Omental fat pad (tissue), 4 donors: ENCODE results near the gene SCTR. TPM values are rescaled to one million over a fixed set of nuclear protein-coding genes. Genes with fewer than 3 reads are reported as not detected.

Source experiments
- ATAC-seq: fragments of 150-250 bp; one replicate; pipeline ENCODE4 v1.9.1; 2016; ENCODE audit warnings: mild to moderate bottlenecking, moderate library complexity; ENCODE audit not compliant: low FRiP score
- DNase-seq: peaks from one replicate; pipeline ENCODE4 v3.0.0-alpha.2; 2019; ENCODE audit warnings: low spot score
- CTCF ChIP-seq, 3 donors: fragments of 450-650 bp; IDR thresholded peaks; one replicate each; pipeline ENCODE4 v1.5.1; 2016 to 2017; ENCODE audit warnings: antibody characterized with exemption in 3 of 3, mild to moderate bottlenecking in 3 of 3, moderate library complexity in 2 of 3
- total RNA-seq, 4 donors: library from RNA; depleted of rRNA; stranded (reverse); fragments of >200 nt; gene quantifications; one replicate each; pipeline ENCODE4 v1.1.0, GENCODE V29; 2016

Gene SCTR
- total RNA-seq, result not detected

- ATAC-seq (no peak), DNase-seq (no peak)
- no peak for TF ChIP-seq CTCF (IDR thresholded peaks at IDR 0.05)
Observed at GRCh38 chr2:119523952-119524694, at the start of gene SCTR. TSS of gene SCTR (minus strand) at chr2:119524483. CDS start at chr2:119524226, 257 bp downstream.

- DNase-seq (no peak), ATAC-seq (no peak)
- TF ChIP-seq CTCF (IDR thresholded peaks at IDR 0.05), result no peak
Observed at GRCh38 chr2:119567292-119567691, 43.0 kb upstream of the SCTR start.

GRCh38 chr2:119565481-119565880 lies 41.2 kb upstream of the SCTR start:
- ATAC-seq, result no peak
- no peak for TF ChIP-seq CTCF (IDR thresholded peaks at IDR 0.05)
- no peak for DNase-seq

GRCh38 chr2:119553687-119554344 lies 29.5 kb upstream of the SCTR start:
- DNase-seq, result no peak
- TF ChIP-seq CTCF (IDR thresholded peaks at IDR 0.05), result no peak
- no peak for ATAC-seq

GRCh38 chr2:119552902-119553301 lies 28.6 kb upstream of the SCTR start:
- DNase-seq (no peak), ATAC-seq (no peak)
- TF ChIP-seq CTCF (IDR thresholded peaks at IDR 0.05), result no peak

- no peak for TF ChIP-seq CTCF (IDR thresholded peaks at IDR 0.05)
- ATAC-seq (no peak), DNase-seq (no peak)
Observed at GRCh38 chr2:119550856-119551255, 26.6 kb upstream of the SCTR start.

GRCh38 chr2:119550346-119550745 lies 26.1 kb upstream of the SCTR start:
- ATAC-seq (no peak), DNase-seq (no peak)
- no peak for TF ChIP-seq CTCF (IDR thresholded peaks at IDR 0.05)
